ENCODE results near the gene ADAM12. TPM values are rescaled to one million over a fixed set of nuclear protein-coding genes. Genes with fewer than 3 reads are reported as not detected.

The ADAM12 gene
- total RNA-seq, 1 experiment from 2014 or later: not detected

- CTCF ChIA-PET: no interaction called here
- DNase-seq (ENCODE audit: low read depth, low spot score): no peak
- H3K79me2 ChIP-seq (ENCODE audit: insufficient read depth, low read length): no peaks in the 10 kb centered on the region
- no peak overlapping the region for H2AFZ ChIP-seq (ENCODE audit: low read depth, low read length, poor library complexity, severe bottlenecking)
- H3K4me2 ChIP-seq (ENCODE audit: low read length): no peak overlapping the region
- H3K9me2 ChIP-seq (ENCODE audit: insufficient read depth): no peaks in the 10 kb centered on the region
- peaks cover 50% of the 10 kb centered on the region for H3K27me3 ChIP-seq (ENCODE audit: insufficient read depth, low read length)
- H3K36me3 ChIP-seq (ENCODE audit: control insufficient read depth in 1 of 2, insufficient read depth in 2 of 2, low read length in 2 of 2): no peaks in the 10 kb centered on the region
- TF ChIP-seq MAX (IDR thresholded peaks at IDR 0.05) (no peak), REST (IDR thresholded peaks at IDR 0.05; ENCODE audit: low read depth) (no peak), CBX3 (IDR thresholded peaks at IDR 0.05; ENCODE audit: low read depth) (no peak), POLR2A (IDR thresholded peaks at IDR 0.05; ENCODE audit: borderline replicate concordance, extremely low read depth, insufficient read depth, insufficient read length) (no peak), SIN3A (IDR thresholded peaks at IDR 0.05; ENCODE audit: low read depth) (no peak), ZNF274 (IDR thresholded peaks at IDR 0.05; ENCODE audit: low read depth, low read length) (no peak), CEBPB (IDR thresholded peaks at IDR 0.05; ENCODE audit: low read depth) (no peak), EZH2 (IDR thresholded peaks at IDR 0.05) (no peak), TCF7L2 (IDR thresholded peaks at IDR 0.05; ENCODE audit: borderline replicate concordance, extremely low read depth, insufficient read depth, insufficient read length) (no peak)
- no peaks in the 10 kb centered on the region for H4K20me1 ChIP-seq (ENCODE audit: insufficient read depth)
- POLR2A ChIA-PET: no interaction called here
- RAD21 ChIA-PET (ENCODE audit: low non-redundant PET in 1 of 2, low total read pairs in 2 of 2, uncharacterized antibody in 2 of 2, unreplicated experiment in 2 of 2): no interaction called here
- ATAC-seq: no peak
- no TSS peak for BruUV-seq (replicated peaks)
- intact Hi-C loops (cut with micrococcal nuclease): no loop called here
- no peaks in the 10 kb centered on the region for H3K9me3 ChIP-seq (ENCODE audit: control insufficient read depth in 1 of 2, insufficient read depth in 1 of 2, low read depth in 1 of 2, low read length in 2 of 2)
- no peak overlapping the region for H3K27ac ChIP-seq (ENCODE audit: low read depth, low read length)
- no peak overlapping the region for H3K4me3 ChIP-seq (replicated peaks in 1 of 2; ENCODE audit: low read depth in 1 of 2, low read length in 2 of 2)
- H3K9ac ChIP-seq (ENCODE audit: low read length): no peak overlapping the region
- no peaks in the 10 kb centered on the region for H3K4me1 ChIP-seq (ENCODE audit: control insufficient read depth in 1 of 2, insufficient read depth in 2 of 2, low read length in 2 of 2)
Measured at GRCh38 chr10:126234630-126235029, 153.6 kb downstream of the ADAM12 start.
